Activated CD4-positive, alpha-beta T cell treated with anti-CD3 and anti-CD28 coated beads, Interleukin-2, amount 50 U/mL, for 16 hours (primary cell): ENCODE results near the gene ELOVL7.
"Not testable (repeated sequence)": the region's sequence is repeated elsewhere in the genome, so short reads cannot be mapped to it uniquely, and the experiment has no call there.

ENCODE experiments used
- DNase-seq: peaks from one replicate; pipeline ENCODE4 v3.0.0-alpha.2; 2020

ELOVL7 gene

DNA sequence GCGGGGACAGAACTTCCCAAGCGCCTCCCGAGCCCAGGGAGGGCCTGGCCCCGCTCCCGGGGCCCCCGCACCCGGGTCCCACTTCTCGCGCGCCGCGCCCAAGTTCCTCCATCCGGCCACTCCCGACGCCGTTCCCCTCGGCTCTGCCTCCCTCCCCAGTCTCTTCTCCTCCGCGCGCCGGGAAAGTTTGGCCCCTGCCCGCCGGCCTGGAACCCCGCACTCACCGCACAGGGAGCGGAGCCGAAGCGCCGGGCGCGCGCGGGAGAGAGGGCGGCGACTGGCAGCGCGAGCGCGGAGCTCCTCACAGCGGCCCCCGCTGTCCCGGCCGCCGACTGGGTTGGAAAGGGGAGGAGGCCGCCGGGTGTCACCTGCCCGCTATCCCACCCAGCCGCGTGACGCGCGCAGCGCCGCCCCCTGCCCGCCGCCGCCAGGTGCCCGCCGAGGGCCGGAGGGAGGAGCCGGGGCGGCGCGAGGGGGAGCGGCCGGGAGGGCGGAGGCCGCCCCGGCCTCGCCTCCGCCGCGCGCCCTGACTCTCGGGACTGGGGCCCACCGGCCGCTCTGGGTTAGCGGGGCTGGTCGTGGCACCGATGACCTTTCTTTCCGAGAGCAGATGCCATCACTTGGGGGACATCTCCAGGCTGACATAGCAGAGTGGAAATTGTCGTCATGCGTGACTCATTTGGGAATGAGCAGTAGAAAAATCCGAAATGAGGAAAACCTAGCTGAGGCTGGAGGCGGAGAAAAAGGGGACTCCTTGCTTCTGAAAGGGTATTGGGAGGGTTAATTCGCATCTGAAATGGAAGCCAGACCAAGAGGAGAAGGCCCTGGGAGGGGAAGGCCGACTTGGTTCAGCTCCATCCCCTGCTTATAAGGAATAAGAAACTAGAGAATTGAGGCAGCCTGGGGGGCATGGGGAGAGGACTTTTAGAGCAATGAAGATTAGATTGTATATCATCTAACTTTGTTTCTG lies at the start of gene ELOVL7:
Gene ELOVL7, minus strand, starts transcription at position 334 of the 970 bp plus-strand sequence. CDS start 56,872 bp downstream, outside the sequence.
- DNase-seq, result peak; percentile 58

DNA sequence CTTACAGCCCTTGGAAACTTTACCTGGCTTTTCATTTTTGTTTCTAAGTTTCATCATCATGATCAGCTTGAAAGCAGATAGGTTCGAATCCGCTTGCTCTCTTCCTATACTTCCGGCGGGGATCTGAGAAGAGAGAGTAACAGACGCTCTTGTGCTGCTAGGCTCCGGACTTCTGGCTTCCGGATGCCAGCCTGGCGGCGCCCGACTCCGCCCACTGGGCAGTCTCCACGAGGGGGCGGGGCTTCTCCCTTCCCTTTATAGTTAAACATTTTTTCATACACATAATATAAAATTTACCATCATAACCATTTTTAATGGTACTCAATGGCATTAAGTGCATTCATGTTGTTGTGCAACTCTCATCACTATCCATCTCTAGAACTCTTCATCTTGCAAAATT lies 49.5 kb upstream of the ELOVL7 start:
- DNase-seq, result no peak

DNA sequence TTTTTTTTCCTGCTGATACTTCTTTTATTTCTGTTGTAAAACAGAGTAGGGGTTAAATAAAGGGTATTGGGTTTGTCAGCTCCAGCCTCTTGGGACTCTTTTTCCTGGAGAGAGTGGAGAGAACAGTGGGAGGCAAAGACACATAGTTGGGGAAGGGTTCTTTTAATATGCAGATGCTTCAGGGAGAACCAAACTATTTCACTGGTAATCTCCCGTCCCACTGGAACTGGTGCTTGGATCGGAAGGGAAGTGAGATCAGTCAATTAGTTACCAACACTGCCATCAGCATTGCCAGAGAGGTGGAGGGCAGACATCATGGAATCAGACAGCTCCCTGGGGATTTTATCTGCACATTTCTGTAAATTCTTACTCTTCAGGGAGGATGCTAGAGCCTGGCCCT lies 47.6 kb upstream of the ELOVL7 start:
- DNase-seq, result no peak

DNA sequence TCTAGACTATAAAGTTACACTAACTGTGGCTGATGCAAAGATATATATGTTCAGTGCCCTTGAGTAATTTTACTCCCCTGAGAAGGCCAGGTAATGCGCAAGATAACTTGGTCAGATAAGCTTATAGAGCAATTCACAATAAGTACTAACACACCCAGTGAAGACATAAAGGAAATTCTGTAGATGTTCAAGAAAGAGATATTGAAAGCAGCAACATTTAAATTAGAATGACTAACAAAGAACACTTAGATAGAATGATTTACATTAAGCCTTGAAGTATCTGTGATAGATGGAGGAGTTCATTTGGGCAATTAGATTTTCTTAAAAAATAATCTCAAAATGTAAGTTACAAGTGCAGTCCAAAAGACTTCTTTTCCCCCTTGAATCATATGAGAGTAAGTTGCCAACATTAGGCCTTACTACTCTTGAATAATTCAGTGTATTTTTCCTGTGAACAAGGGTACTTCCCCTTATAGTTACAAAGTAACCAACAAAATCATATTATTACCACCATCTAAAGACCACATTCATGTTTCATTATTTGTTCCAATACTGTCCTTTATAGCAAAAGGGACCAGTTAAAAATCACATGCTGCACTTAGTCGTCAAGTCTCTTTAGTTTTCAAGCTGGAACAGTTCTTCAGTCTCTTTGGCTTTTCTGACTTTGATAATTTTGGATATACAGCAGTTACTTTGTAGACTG lies 44.4 kb upstream of the ELOVL7 start:
- no peak for DNase-seq

DNA sequence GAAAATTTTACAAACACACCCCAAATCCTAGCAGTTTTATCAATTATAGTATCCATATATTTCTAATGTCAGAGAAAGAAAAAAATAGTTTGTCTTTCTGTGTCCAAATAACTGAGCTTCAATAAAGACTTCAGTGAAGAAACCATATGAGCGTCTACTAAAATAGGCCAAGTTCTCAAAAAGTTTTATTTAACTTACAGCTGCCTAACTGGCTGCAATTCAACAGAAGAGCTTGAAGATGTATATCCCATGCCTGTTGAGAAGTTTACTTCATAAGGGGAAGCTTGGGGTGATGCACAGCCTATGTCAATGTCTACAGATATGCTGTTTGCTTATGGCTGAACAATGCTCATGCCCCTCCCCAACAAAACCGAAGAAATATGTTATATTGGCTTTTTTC lies 43.7 kb upstream of the ELOVL7 start:
- DNase-seq, result no peak

DNA sequence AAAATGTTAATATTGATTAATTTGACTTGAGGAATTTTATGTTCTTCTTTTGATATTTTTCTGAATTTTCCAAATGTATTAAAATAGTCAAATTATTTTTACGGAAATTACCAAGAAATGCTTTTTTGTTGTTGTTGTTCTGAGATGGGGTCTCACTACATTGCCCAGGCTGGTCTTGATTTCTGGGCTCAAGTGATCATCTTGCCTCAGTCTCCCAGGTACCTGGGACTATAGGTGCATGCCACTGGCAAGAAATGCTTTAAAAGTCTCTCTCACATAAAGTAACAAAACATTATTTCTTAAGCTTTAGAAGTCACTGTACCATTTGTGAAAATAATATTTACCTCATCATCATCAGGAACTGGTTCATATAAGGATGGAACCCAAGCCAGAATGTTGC lies 43.0 kb upstream of the ELOVL7 start:
- no peak for DNase-seq

DNA sequence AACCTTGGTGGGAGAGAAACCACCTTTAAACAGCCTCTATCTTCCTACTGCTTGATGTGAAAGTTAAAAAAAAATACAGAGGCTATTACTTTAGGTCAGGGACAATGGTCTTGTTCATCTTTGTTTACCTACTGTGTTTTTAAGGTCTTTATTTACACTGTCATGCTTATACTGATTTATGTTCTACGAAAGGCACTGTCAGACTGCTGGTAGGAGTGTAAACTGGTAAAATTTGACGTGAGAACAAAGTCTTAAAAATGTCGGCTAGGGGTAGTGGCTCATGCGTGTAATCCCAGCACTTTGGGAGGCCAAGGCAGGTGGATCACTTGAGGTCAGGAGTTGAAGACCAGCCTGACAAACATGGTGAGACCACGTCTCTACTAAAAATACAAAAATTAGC lies 42.1 kb upstream of the ELOVL7 start:
- no peak for DNase-seq

DNA sequence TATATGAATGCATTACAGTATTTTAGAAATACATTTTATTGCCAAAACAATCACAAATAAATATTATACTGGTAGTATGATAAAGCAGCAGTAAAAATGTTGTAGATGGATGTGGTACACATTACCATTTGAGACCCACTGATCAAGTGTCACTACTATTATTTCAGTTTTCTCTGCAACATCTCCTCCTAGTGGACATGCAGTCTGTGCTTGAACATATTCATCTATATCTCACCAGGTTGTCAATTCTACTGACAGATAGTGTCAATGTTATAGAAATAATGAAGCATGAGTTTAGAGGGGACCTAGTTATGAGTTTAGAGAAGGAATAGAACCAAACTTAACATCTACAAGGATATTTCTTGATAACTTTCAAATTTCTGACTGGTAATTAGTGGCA lies 39.2 kb upstream of the ELOVL7 start:
- DNase-seq, result no peak

DNA sequence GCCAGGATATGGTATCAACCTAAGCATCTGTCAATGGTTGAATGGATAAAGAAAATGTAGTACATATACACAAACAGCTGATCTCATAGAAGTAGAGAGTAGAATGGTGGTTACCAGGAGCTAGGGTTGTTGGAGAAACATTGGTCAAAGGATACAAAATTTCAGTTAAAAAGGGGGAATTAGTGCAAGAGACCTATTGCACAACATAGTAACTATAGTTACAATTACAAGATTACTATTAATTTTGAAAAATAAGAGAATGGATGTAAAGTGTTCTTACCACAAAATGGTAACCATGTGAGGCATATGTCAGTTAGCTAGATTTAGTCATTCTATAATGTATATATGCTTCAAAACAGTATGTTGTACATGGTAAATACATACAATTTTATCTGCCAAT lies 28.8 kb upstream of the ELOVL7 start:
- DNase-seq, result no peak

DNA sequence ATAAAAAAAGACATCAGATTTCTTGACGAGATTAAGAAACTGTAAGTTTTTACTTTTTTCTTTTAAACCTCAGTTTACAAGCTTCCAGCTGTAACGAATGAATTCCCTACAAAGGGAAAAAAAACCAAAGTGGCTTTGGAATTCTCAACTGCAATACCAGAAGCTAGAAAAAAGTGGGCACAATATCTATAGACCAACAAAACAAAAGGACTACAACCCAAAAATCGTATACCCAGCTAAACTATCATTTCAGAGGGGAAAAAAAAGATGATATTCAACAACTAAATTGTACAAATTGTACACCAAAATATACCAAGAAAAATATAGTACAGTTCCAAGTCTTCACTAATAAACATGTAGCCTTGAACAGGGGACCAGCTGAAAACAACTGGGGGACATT lies 26.8 kb upstream of the ELOVL7 start:
- no peak for DNase-seq

DNA sequence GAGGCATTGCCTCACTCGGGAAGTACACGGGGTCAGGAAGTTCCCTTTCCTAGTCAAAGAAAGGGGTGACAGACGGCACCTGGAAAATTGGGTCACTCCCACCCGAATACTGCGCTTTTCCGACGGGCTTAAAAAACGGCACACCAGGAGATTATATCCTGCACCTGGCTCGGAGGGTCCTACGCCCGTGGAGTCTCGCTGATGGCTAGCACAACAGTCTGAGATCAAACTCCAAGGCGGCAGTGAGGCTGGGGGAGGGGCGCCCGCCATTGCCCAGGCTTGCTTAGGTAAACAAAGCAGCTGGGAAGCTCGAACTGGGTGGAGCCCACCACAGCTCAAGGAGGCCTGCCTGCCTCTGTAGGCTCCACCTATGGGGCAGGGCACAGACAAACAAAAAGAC lies 16.5 kb upstream of the ELOVL7 start:
- DNase-seq, result not testable (repeated sequence)

DNA sequence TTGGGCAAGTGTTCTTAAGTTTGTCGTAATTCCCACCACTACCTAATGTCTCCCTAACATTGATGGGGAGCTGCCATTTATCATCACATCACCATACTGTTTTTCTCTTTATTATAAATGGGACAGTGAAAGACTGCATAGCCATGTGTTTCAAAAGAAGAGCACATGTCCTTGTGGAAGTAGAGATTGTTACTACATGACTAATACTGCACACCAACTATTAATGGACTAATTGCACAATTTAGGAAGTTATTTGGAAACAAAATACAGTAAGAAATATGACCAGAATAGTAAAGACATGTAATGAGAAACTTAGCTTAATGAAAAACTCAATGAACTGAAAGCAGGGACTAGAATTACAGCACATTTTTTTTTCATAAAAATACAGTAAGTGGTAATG lies 12.0 kb upstream of the ELOVL7 start:
- no peak for DNase-seq

DNA sequence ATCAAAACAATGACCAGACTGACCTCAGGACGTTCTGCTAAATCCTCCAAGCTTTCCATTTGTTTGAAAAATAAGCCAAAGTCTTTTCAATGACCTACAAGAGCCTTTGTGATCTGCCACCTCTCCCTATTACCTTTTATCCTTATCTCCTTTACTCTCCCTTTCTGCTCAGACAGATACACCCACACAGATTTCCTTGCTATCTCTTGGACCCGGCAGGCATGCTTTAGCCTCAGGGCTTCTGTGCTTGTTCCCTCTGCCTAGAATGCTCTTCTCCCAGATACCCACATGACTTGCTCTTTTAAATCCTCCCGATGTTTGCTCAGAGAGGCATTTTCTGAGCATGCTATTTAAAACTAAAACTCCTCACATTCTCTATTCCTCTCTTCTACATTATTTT lies 8.9 kb upstream of the ELOVL7 start:
- no peak for DNase-seq

DNA sequence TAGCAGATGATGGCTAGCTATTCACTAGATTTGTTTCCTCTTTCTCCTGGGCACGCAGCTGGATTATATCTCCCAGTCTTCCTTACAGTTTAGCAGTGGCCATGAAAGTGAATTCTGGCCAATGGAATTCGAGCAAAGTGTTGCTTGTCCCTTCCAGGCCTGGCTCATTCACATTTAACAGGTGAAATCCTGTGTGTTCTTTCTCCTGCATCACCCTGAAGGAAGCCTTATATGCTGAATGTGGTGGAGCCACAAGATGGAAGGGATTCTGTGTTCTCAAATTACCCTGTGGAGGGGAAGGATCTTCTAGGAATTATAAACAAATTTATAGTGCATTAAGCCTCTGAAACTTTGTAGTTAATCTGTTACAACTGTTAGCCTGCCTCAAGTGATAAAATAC lies 8.2 kb upstream of the ELOVL7 start:
- no peak for DNase-seq

DNA sequence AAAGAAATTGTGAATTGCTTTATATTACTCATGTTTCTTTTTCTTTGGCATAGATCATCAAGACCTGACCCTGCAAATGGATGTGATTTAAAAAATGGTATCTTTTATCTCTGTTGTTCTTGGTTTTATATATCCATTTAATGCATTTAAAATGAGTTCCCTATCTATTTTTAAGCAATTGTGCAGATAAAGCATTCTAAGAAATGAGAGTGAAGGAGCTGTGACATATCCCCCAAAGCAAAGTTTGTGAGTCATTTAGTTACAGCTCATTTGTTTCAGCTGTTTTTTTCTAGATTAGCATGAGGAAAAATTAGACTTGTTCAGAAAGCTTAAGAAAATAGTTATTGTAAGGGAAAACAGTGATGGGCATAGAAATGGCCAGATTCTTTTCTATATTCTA lies 7.6 kb upstream of the ELOVL7 start:
- DNase-seq, result no peak

DNA sequence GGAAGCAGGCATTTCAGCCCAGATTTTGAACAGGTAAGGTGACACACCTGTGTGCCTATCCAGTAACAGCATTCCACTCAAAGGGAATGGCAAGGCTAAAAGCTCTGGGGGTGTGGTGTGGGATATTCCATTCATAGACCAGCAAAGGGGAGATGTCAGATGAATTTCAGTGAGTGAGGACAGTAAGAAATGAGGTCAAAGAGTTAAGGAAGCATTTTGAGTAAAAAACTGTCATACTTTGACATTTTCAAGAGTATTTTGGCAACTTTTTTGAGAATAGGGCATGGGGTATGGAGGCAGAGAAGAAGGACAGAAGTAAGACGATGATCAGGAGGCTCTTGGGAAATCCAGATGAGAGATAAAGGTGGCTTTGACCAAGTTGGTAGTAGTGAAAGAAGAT lies 2.2 kb upstream of the ELOVL7 start:
- no peak for DNase-seq

DNA sequence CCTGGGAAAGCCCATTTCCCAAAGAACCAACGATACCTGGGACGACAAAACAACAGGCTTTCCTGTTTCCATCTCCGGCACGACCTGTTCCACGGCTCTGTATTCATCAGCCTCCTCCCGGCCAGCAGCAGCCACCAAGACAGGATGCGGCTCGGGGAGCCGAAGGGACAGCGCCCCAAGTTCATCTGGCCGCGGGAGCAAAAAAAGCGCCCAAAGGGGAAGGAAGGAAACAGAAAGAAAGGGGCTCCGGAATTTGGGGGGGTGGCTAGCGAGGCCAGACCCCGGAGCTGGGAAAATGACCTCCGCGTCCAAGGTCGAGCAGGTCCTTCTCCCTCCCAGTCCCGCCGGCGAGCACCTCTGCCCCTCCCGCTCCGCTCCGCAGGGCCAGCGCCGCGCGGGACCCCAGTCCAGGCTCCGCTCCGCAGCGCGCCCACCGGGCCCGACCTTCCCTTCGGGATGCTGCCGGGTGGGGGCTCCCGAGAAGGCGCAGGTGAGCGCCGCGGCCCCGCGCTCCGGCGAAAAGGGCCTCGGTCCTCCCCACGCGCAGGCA lies 608 bp downstream of the ELOVL7 start:
- no peak for DNase-seq

DNA sequence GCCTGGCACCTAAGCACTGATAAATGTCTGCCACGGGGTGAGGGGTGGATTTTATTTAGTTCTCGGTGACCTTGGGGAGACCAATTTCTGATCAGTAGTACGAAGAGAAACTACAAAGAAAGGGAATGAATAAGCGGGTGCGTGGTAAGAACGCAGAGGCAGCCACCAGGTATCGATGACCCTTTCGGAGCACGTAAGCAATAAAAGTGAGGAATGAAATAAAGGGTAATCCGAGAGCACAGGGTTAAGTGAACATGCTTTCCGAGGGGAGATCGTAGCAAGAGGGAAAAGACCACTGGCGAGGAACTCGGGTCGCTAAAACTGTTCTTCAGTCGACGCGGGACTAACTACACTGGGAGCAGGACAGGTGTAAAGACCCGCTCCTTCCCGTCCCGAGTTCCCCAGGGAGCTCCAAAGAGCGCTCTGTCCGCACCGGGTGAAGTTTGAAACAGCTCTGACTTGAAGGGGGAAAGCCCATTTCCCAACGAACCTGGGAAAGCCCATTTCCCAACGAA lies 1.1 kb downstream of the ELOVL7 start:
- no peak for DNase-seq

DNA sequence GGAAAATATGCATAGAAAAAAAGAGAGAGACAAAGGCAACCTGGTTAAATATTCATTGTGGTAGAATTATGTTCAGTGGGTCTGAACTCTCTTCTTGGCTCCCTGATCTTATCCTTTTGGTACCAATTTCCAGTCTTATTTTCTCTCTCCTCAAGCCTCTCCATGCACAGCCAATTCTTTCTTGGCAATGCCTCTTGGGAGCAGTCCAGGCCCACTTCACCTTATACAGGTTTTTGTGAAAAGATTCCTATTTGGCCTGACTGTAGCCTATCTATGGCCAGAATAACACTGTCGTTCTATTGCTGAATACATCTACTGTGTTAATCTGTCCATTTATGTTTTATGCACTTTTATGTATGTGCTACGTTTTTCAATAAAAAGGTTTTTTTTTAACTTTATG lies 2.7 kb downstream of the ELOVL7 start:
- no peak for DNase-seq

DNA sequence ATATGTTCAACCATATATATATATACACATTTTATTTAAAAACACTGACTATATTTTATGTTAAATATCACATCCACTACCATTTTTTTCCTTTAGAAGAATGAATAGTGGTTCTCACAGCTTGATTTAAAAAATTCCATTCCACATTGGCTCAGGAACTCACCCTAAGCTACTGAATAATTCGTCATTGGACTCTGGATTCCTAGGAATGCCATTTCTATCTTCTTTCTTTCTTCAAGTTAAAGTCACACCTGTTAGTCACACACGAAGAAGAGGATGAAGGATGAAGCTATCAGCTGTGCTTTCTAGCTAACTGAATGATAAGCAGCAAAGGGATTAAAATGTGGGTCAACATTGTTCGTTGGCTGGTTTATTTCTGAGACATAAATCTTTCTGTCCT lies 7.9 kb downstream of the ELOVL7 start:
- no peak for DNase-seq

DNA sequence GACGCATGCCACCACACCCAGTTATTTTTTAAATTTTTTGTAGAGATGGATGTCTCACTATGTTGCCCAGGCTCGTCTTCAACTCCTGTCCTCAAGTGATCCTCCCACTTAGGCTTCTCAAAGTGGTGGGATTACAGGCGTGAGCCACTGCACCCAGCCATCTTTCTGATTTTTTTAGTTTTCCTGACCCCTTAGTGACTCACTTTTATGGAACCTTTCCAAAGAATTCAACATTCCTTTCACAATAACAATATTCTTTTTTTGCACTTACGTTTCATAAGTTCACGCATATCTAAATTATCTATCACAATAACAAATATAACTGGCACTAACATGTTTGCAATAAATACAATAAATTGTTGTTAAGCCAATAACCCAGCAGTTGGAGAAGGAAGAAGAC lies 8.5 kb downstream of the ELOVL7 start:
- DNase-seq, result no peak

DNA sequence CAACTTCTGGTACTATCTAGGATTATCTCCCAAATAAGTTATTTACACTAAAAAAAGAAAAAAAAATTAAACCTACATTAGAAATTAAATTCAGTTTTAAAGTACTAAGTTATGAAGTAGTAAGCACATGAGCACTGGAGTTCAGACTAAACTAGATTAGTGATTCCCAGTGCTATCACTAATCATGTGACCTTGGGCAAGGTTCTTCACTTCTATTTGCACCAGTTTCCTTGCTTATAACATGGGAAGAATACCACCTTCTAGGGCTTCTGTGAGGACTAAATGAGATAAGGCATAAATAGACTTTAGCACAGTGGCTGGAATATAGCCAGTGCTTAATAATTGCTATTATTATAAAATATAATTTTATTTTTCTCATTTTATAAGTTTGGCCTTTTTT lies 10.5 kb downstream of the ELOVL7 start:
- DNase-seq, result no peak

DNA sequence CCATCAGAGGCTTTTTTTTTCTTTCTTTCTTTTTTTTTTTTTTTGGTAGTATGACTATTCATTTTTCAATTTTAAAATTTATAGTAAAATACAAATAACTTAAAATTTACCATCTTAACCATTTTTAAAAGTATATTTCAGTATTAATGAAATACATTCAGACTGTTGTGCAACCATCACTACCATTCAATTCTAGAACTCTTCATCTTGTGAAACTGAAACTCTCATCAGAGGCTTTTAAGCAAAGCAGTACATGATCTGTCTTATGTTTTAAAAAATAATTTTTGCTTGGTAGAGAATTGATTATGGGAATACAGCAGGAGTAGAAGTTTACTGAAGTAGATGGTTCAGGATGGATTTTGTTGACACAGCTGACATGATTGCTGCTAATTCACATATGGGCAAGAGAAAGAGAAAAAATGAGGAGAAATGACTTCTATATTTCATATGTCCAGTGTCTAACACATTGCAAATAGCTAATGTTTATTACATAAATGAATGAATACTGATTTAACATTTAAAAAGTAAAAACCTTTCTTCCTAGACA lies 13.4 kb downstream of the ELOVL7 start:
- peak; percentile 10 for DNase-seq
